GM12864 (cell line): ENCODE measurements around the gene CIB2.

Source experiments
- DNase-seq: peaks from one replicate; pipeline ENCODE4 v3.0.0-alpha.2; 2011; ENCODE audit warnings: low read depth
- H3K4me3 ChIP-seq: 2 replicates; pipeline ENCODE4 v1.5.1; 2011; ENCODE audit warnings: mild to moderate bottlenecking, low read depth, low read length, control low read depth
- CTCF ChIP-seq: IDR thresholded peaks from 2 replicates; pipeline ENCODE4 v1.5.1; 2011; ENCODE audit warnings: low read depth, mild to moderate bottlenecking, moderate library complexity, low read length, control low read depth, inconsistent platforms; ENCODE audit errors: missing control alignments

The CIB2 gene

GRCh38 chr15:78073046-78073787, 58.0 kb downstream of the CIB2 start:
- no peak for TF ChIP-seq CTCF

DNA sequence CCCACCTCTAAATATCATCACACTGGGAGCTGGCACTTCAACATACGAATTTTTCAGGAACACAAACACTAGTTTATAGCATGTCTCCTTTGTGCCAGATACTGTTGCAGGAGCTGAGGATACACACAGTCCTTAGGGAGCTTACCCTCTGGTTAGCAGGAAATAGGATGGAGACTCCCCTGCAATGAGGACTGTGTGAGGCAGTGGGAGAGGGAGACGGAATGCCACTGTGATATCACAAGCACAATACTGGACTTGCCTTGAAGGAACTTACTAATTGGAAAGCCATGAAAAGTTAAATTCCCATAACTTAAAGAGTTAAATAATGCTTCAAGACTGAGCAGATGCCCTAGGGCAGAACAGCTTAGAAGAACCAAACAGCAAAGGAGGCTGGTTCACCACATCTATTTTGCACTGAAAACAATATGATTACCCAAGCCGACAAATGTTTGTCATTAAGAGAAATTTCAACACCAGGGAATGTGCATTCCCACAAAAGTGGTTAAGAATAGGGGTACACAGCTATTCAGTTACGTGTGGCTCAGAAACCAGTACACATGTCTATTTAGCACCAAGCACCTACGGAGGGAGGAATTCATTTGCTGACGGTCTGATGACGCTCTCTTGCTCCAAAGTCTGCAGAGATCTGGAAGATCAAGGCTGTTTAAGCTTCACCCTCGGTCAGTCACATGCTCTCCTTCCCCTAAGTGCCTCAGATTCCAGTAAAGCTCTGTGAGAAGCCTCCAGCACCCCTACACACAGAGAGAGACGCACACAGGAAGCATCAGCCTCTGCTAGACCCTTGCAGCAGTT, 59.0 kb downstream of the CIB2 start:
- TF ChIP-seq CTCF: no peak
- DNase-seq: no peak
- no peak overlapping the region for H3K4me3 ChIP-seq

More at GRCh38 chr15:78073046-78073787, 58.0 kb downstream of the CIB2 start:
- H3K4me3 ChIP-seq: no peak overlapping the region
- no peak for DNase-seq

DNA sequence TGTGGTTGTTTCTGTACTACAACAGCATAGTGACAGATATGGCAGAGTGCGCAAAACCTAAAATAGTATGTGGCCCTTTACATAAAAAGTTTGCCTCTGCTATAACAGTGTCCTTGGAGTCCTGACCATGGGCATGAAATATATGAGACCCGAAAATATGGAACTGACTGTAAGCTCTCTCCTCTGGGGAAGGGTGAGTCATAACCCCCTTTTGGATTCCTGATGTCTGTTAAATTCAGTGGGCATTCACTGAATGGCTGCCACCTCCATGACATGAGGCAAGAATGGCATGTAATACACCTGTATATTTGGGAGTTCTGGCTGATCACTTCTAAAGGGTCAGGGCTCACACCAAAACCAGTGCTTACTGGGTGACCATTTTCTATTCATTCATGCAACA, 59.9 kb downstream of the CIB2 start:
- no peak overlapping the region for H3K4me3 ChIP-seq
- TF ChIP-seq CTCF: no peak
- no peak for DNase-seq

GRCh38 chr15:78070049-78070700, 61.1 kb downstream of the CIB2 start:
- TF ChIP-seq CTCF: no peak
- no peak for DNase-seq
- H3K4me3 ChIP-seq: no peak overlapping the region

- TF ChIP-seq CTCF: no peak
- DNase-seq: no peak
- H3K4me3 ChIP-seq: no peak overlapping the region; the same call in 1 of the 2 replicates
These were observed 61.7 kb downstream of the CIB2 start for GRCh38 chr15:78069462-78070029.

GRCh38 chr15:78069052-78069414, 62.2 kb downstream of the CIB2 start:
- no peak for TF ChIP-seq CTCF
- peak overlapping the region; percentile 26; the same call in 1 of the 2 replicates for H3K4me3 ChIP-seq
- no peak for DNase-seq
